ENCODE results near the gene ERFL.

The ERFL gene

GRCh38 chr19:41926028-41926762, 2.1 kb downstream of the ERFL start:
- Histone ChIP-seq H3K9me3 (ENCODE audit: insufficient read depth, low read length) (no peaks in the 10 kb centered on the region), H3K4me3 (ENCODE audit: insufficient read length, low read depth) (no peak overlapping the region), H3K27me3 (ENCODE audit: insufficient read depth, insufficient read length) (peaks cover 94% of the 10 kb centered on the region), H3K9ac (ENCODE audit: insufficient read length, low read depth) (no peak overlapping the region), H3K36me3 (ENCODE audit: insufficient read depth, insufficient read length, low read length) (no peaks in the 10 kb centered on the region), H3K4me1 (ENCODE audit: insufficient read depth, insufficient read length) (peaks cover 9% of the 10 kb centered on the region)
- no peak for DNase-seq (ENCODE audit: low read depth, low spot score)
- TF ChIP-seq SUZ12 (IDR thresholded peaks at IDR 0.05; ENCODE audit: extremely low read depth, insufficient read depth, insufficient read length) = no peak
- no peak for TF ChIP-seq YY1 (IDR thresholded peaks at IDR 0.05; ENCODE audit: insufficient read depth, insufficient read length)
- no peak for TF ChIP-seq ZNF274 (IDR thresholded peaks at IDR 0.05; ENCODE audit: low read depth, low read length)

DNA sequence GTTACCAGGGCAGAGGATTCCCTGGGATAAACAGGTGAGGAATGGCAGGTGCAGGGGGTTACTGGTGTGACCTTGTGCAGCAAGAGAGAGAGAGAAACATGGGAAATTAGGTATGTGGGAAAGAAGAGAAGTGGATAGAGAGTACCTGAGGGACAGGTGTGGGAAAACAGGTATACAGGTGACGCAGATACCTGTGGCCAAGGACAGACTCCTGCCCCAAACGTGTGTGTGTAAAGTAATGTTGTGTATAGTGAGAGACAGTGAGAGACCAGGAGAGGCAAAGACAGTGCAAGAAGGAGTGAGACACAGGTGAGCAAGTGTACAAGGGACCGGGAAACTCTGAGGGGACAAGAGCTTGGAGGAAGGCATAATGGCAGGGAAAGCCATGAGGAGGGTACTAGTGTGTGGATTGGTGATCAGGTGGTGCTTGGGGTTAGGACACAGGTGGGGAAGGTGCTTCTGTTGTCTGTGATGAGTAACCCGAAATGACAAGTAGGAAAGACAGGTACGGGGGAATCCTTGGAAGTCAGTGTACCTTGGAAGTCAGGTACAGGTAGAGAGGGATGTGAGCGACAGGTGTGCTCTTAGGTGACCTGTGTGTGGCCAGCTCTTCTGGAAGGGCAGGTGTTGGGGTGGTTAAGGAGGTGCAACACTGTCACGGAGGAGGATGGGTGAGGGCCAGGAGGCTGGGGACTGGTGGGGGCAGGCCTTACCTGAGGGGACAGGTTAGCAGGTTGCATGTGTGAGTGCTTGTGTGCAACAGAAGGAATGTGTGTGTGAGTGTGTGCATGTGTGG, 2.8 kb downstream of the ERFL start:
- Histone ChIP-seq H3K4me3 (ENCODE audit: insufficient read length, low read depth) (no peak overlapping the region), H3K36me3 (ENCODE audit: insufficient read depth, insufficient read length, low read length) (no peaks in the 10 kb centered on the region), H3K9ac (ENCODE audit: insufficient read length, low read depth) (no peak overlapping the region), H3K9me3 (ENCODE audit: insufficient read depth, low read length) (no peaks in the 10 kb centered on the region), H3K4me1 (ENCODE audit: insufficient read depth, insufficient read length) (peaks cover 12% of the 10 kb centered on the region), H3K27me3 (ENCODE audit: insufficient read depth, insufficient read length) (peaks cover 94% of the 10 kb centered on the region)
- TF ChIP-seq SUZ12 (IDR thresholded peaks at IDR 0.05; ENCODE audit: extremely low read depth, insufficient read depth, insufficient read length) (no peak), YY1 (IDR thresholded peaks at IDR 0.05; ENCODE audit: insufficient read depth, insufficient read length) (no peak), ZNF274 (IDR thresholded peaks at IDR 0.05; ENCODE audit: low read depth, low read length) (no peak)
- no peak for DNase-seq (ENCODE audit: low read depth, low spot score)

- no peak for TF ChIP-seq YY1 (IDR thresholded peaks at IDR 0.05; ENCODE audit: insufficient read depth, insufficient read length)
- no peak for TF ChIP-seq SUZ12 (IDR thresholded peaks at IDR 0.05; ENCODE audit: extremely low read depth, insufficient read depth, insufficient read length)
- TF ChIP-seq ZNF274 (IDR thresholded peaks at IDR 0.05; ENCODE audit: low read depth, low read length) = no peak
- Histone ChIP-seq H3K4me3 (ENCODE audit: insufficient read length, low read depth) (no peak overlapping the region), H3K36me3 (ENCODE audit: insufficient read depth, insufficient read length, low read length) (no peaks in the 10 kb centered on the region), H3K9ac (ENCODE audit: insufficient read length, low read depth) (no peak overlapping the region), H3K4me1 (ENCODE audit: insufficient read depth, insufficient read length) (peaks cover 12% of the 10 kb centered on the region), H3K9me3 (ENCODE audit: insufficient read depth, low read length) (no peaks in the 10 kb centered on the region), H3K27me3 (ENCODE audit: insufficient read depth, insufficient read length) (peaks cover 94% of the 10 kb centered on the region)
- DNase-seq (ENCODE audit: low read depth, low spot score) = no peak
Measured at GRCh38 chr19:41924151-41925145, 3.8 kb downstream of the ERFL start.

- Histone ChIP-seq H3K9ac (ENCODE audit: insufficient read length, low read depth) (no peak overlapping the region), H3K4me3 (ENCODE audit: insufficient read length, low read depth) (no peak overlapping the region), H3K9me3 (ENCODE audit: insufficient read depth, low read length) (no peaks in the 10 kb centered on the region), H3K36me3 (ENCODE audit: insufficient read depth, insufficient read length, low read length) (no peaks in the 10 kb centered on the region), H3K4me1 (ENCODE audit: insufficient read depth, insufficient read length) (peaks cover 6% of the 10 kb centered on the region), H3K27me3 (ENCODE audit: insufficient read depth, insufficient read length) (peaks cover 94% of the 10 kb centered on the region)
- TF ChIP-seq YY1 (IDR thresholded peaks at IDR 0.05; ENCODE audit: insufficient read depth, insufficient read length) (no peak), SUZ12 (IDR thresholded peaks at IDR 0.05; ENCODE audit: extremely low read depth, insufficient read depth, insufficient read length) (no peak), ZNF274 (IDR thresholded peaks at IDR 0.05; ENCODE audit: low read depth, low read length) (no peak)
- DNase-seq (ENCODE audit: low read depth, low spot score) = no peak
Measured at GRCh38 chr19:41923045-41923788, 5.0 kb downstream of the ERFL start.

DNA sequence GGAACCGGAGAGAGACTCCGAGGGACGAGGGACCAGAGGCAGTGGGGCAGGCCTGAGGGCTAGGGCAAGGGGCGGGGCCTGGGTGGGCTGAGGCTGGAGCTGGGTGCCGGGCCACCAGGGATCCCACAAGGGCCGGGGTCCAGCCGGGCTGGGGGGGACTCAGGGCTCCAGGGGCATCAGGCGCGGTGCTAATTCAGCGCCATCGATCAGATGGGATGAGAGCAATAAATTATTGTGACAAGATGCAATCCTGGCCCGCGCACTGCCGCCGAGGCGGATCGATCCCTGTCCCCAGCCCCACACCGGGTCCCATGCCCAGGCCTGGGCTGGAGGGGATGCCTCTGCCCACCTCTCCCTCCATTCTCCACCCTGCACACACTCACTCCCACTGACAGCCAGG, 5.7 kb downstream of the ERFL start:
- Histone ChIP-seq H3K36me3 (ENCODE audit: insufficient read depth, insufficient read length, low read length) (no peaks in the 10 kb centered on the region), H3K4me3 (ENCODE audit: insufficient read length, low read depth) (no peak overlapping the region), H3K9ac (ENCODE audit: insufficient read length, low read depth) (no peak overlapping the region), H3K27me3 (ENCODE audit: insufficient read depth, insufficient read length) (peaks cover 95% of the 10 kb centered on the region), H3K9me3 (ENCODE audit: insufficient read depth, low read length) (no peaks in the 10 kb centered on the region), H3K4me1 (ENCODE audit: insufficient read depth, insufficient read length) (peaks cover 6% of the 10 kb centered on the region)
- TF ChIP-seq YY1 (IDR thresholded peaks at IDR 0.05; ENCODE audit: insufficient read depth, insufficient read length) (no peak), SUZ12 (IDR thresholded peaks at IDR 0.05; ENCODE audit: extremely low read depth, insufficient read depth, insufficient read length) (no peak), ZNF274 (IDR thresholded peaks at IDR 0.05; ENCODE audit: low read depth, low read length) (no peak)
- no peak for DNase-seq (ENCODE audit: low read depth, low spot score)

Measured in NT2/D1 (cell line).